Testis (tissue), 3 donors: Measurements from ENCODE around the gene RARA. TPM values are rescaled to one million over a fixed set of nuclear protein-coding genes. Genes with fewer than 3 reads are reported as not detected.

Source experiments
- DNase-seq: peaks from one replicate; pipeline ENCODE4 v3.0.0-alpha.2; 2019
- H3K27ac ChIP-seq, 2 donors: fragments of 200-600 bp; sonication (generic); one replicate each; pipeline ENCODE4 v1.5.1; 2019
- H3K27me3 ChIP-seq: fragments of 200-600 bp; sonication (generic); one replicate; pipeline ENCODE4 v1.5.1; 2019
- H3K36me3 ChIP-seq: fragments of 200-600 bp; sonication (generic); one replicate; pipeline ENCODE4 v1.5.1; 2017; ENCODE audit warnings: low read depth; ENCODE audit errors: missing control alignments
- H3K4me1 ChIP-seq: fragments of 200-600 bp; sonication (generic); one replicate; pipeline ENCODE4 v1.5.1; 2019
- H3K4me3 ChIP-seq, 2 donors: fragments of 200-600 bp; sonication (generic); one replicate each; pipeline ENCODE4 v1.5.1; 2017 to 2019
- H3K9me3 ChIP-seq: fragments of 200-600 bp; sonication (generic); one replicate; pipeline ENCODE4 v1.5.1; 2017
- POLR2A ChIP-seq: fragments of 450-650 bp; IDR thresholded peaks from one replicate; pipeline ENCODE4 v1.6.1; 2017; ENCODE audit warnings: antibody characterized with exemption, mild to moderate bottlenecking, moderate library complexity
- WGBS, 2 donors: methylation state at CpG; one replicate each; pipeline ENCODE4 v1.1.5; 2018; 5-methylcytosine and 5-hydroxymethylcytosine counted together
- intact Hi-C: fragments of 100-400 bp; cut with DNase I; formaldehyde crosslinking; loops from one replicate; pipeline ENCODE4 v1.15.1; 2023; ENCODE audit warnings: low total_unique reads
- polyA plus RNA-seq: library from polyadenylated mRNA; stranded (reverse); fragments of 350-450 nt; fragmentation: Illumina TruSeq; extraction: RNeasy Lipid Tissue Mini Kit (QIAGEN cat#74804); gene quantifications from one replicate; pipeline ENCODE4 v1.2.3, GENCODE V29; 2014; ENCODE audit warnings: low read depth, low replicate concordance; ENCODE audit not compliant: insufficient read depth
- total RNA-seq, 2 donors: library from RNA; depleted of rRNA; stranded (reverse); fragments of >200 nt; gene quantifications; one replicate each; pipeline ENCODE4 v1.2.3, GENCODE V29; 2016
- TF ChIP-seq, protein P1 (sequence below), 3 experiments: fragments of 450-650 bp in 2 of 3; fragments of 200-600 bp in 1 of 3; sonication (generic) in 1 of 3; IDR thresholded peaks; one replicate each; pipeline ENCODE4 v1.5.1; 2016 to 2019; ENCODE audit warnings: antibody characterized with exemption in 3 of 3, mild to moderate bottlenecking in 2 of 3, moderate library complexity in 1 of 3

RARA gene
- total and polyA plus RNA-seq, 3 donors from 2014 or later = 49.8 to 66.0 (median 65.5) TPM

DNA sequence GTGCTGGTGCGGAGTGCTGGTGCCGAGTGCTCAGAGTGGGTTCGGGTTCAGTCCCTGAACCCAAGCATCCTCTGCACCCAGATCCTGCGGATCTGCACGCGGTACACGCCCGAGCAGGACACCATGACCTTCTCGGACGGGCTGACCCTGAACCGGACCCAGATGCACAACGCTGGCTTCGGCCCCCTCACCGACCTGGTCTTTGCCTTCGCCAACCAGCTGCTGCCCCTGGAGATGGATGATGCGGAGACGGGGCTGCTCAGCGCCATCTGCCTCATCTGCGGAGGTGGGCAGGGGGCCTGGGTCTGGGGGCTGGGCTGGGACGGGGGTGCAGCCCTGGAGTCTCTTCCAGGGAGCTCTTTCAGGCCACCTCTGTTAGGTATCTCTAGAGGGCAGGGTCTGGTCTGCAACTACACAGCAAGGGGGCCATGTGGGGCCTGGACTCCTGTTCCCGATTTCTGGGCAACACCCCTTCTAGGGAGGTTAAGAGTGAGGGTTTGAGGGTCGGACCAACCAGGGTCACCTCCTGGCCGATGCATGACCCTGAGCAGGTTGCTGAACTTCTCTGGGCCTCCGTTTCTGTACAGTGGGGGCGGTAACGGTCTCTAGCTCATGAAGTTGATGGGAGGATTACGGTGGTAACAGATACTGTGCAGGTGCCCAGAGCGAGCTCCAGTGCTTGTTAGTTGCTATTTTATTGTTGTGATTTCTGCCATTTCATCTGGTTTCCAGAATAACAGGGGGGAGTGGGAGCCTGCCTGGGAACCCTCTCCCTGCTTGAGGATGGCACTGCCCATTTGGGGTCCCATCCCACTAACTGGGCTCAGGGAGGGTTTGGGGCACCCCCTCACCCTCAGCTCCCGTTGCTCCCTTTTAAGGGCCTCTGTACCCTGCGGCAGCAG, 45.5 kb downstream of the RARA start:
- Histone ChIP-seq H3K9me3 (no peaks in the 10 kb centered on the region), H3K27me3 (no peaks in the 10 kb centered on the region), H3K36me3 (no peaks in the 10 kb centered on the region), H3K27ac (peak overlapping the region; percentile 74 to 83), H3K4me1 (peaks cover 57% of the 10 kb centered on the region), H3K4me3 (no peak overlapping the region)
- intact Hi-C loops = loop anchor here (5.0 kb wide), 1 partner anchor 52 kb away; no protein-coding TSS in a partner anchor
- TF ChIP-seq POLR2A = no peak
- TF ChIP-seq, protein P1, sequence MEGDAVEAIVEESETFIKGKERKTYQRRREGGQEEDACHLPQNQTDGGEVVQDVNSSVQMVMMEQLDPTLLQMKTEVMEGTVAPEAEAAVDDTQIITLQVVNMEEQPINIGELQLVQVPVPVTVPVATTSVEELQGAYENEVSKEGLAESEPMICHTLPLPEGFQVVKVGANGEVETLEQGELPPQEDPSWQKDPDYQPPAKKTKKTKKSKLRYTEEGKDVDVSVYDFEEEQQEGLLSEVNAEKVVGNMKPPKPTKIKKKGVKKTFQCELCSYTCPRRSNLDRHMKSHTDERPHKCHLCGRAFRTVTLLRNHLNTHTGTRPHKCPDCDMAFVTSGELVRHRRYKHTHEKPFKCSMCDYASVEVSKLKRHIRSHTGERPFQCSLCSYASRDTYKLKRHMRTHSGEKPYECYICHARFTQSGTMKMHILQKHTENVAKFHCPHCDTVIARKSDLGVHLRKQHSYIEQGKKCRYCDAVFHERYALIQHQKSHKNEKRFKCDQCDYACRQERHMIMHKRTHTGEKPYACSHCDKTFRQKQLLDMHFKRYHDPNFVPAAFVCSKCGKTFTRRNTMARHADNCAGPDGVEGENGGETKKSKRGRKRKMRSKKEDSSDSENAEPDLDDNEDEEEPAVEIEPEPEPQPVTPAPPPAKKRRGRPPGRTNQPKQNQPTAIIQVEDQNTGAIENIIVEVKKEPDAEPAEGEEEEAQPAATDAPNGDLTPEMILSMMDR (IDR thresholded peaks at IDR 0.05) = no peak
- WGBS, 2 donors = 63 to 74% methylated on average over 17 to 30 of the region's 30 CpGs
- DNase-seq = no peak

DNA sequence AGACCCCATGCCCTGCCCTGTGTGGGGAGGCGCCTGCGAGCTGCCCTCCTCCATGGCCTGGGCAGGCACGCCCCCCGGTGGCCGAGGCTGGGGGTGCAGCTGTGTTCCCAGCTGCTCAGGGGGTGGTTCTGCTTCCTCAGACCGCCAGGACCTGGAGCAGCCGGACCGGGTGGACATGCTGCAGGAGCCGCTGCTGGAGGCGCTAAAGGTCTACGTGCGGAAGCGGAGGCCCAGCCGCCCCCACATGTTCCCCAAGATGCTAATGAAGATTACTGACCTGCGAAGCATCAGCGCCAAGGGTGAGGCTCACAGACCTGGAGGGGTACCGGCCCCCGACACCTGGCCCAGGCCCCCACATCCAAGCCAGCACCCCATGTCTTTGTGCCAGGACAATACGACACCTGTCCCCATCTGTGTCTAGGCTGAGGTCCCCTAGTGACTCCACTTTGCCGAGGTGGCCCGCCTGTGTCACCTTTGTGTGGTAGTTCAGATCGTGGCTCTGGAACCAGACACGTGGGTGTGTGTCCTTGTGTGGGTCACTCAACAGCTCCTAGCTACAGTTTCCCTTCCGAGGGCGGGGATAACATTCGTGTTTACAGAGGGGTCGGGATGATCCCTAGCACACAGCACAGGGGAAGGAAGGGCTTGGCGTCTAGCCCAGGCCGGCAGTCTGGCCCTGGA, 46.3 kb downstream of the RARA start:
- H3K27me3 ChIP-seq = no peaks in the 10 kb centered on the region
- 40% methylated on average over 18 to 29 of the region's 29 CpGs for WGBS, 2 donors
- no peaks in the 10 kb centered on the region for H3K36me3 ChIP-seq
- H3K4me1 ChIP-seq = peaks cover 50% of the 10 kb centered on the region
- peak overlapping the region; percentile 74 to 83 for H3K27ac ChIP-seq
- no peaks in the 10 kb centered on the region for H3K9me3 ChIP-seq
- DNase-seq = peak; percentile 84
- intact Hi-C loops = no loop called here
- TF ChIP-seq, protein P1 (IDR thresholded peaks at IDR 0.05) = peak; percentile 95 to 98 (median 96)
- no peak for TF ChIP-seq POLR2A
- H3K4me3 ChIP-seq = no peak overlapping the region

DNA sequence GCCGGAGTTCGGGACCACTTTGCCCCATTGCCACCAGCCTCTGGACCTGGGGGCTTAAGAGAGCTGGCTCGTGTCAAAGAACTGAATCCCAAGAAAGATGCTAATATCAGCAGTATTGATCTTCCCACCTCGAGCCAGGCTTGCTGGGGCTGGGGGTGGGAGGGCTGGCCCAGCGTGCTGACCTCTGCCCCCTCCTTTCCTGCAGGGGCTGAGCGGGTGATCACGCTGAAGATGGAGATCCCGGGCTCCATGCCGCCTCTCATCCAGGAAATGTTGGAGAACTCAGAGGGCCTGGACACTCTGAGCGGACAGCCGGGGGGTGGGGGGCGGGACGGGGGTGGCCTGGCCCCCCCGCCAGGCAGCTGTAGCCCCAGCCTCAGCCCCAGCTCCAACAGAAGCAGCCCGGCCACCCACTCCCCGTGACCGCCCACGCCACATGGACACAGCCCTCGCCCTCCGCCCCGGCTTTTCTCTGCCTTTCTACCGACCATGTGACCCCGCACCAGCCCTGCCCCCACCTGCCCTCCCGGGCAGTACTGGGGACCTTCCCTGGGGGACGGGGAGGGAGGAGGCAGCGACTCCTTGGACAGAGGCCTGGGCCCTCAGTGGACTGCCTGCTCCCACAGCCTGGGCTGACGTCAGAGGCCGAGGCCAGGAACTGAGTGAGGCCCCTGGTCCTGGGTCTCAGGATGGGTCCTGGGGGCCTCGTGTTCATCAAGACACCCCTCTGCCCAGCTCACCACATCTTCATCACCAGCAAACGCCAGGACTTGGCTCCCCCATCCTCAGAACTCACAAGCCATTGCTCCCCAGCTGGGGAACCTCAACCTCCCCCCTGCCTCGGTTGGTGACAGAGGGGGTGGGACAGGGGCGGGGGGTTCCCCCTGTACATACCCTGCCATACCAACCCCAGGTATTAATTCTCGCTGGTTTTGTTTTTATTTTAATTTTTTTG, 47.1 kb downstream of the RARA start:
- no peak for TF ChIP-seq POLR2A
- TF ChIP-seq, protein P1 (IDR thresholded peaks at IDR 0.05) = no peak
- intact Hi-C loops = no loop called here
- Histone ChIP-seq H3K9me3 (no peaks in the 10 kb centered on the region), H3K27ac (peak overlapping the region; percentile 74 to 83), H3K4me1 (peaks cover 46% of the 10 kb centered on the region), H3K27me3 (no peaks in the 10 kb centered on the region), H3K36me3 (no peaks in the 10 kb centered on the region), H3K4me3 (no peak overlapping the region)
- peak; percentile 79 for DNase-seq
- 54 to 60% methylated on average over 13 to 32 of the region's 33 CpGs for WGBS, 2 donors

DNA sequence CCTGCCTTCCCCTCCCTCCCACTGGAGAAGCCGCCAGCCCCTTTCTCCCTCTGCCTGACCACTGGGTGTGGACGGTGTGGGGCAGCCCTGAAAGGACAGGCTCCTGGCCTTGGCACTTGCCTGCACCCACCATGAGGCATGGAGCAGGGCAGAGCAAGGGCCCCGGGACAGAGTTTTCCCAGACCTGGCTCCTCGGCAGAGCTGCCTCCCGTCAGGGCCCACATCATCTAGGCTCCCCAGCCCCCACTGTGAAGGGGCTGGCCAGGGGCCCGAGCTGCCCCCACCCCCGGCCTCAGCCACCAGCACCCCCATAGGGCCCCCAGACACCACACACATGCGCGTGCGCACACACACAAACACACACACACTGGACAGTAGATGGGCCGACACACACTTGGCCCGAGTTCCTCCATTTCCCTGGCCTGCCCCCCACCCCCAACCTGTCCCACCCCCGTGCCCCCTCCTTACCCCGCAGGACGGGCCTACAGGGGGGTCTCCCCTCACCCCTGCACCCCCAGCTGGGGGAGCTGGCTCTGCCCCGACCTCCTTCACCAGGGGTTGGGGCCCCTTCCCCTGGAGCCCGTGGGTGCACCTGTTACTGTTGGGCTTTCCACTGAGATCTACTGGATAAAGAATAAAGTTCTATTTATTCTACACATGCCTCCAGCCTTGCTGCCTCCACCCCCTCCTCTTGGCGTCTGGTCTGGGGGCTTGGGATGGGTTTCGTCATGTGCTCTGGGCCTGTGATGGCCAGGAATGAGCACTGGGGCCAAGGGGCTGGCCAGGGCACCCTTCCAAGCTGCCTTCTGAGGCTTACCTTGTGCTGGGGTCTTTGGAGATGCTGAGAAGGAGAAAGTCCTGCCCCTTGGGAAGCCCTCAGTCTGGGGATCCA, 48.3 kb downstream of the RARA start:
- Histone ChIP-seq H3K27ac (peak overlapping the region; percentile 74 to 83), H3K4me1 (peaks cover 37% of the 10 kb centered on the region), H3K36me3 (no peaks in the 10 kb centered on the region), H3K4me3 (no peak overlapping the region), H3K27me3 (no peaks in the 10 kb centered on the region), H3K9me3 (no peaks in the 10 kb centered on the region)
- DNase-seq = no peak
- TF ChIP-seq, protein P1 (IDR thresholded peaks at IDR 0.05) = no peak
- no peak for TF ChIP-seq POLR2A
- intact Hi-C loops = no loop called here
- WGBS, 2 donors = 59 to 69% methylated on average over 12 to 19 of the region's 19 CpGs
